Activated CD4-positive, alpha-beta T cell treated with anti-CD3 and anti-CD28 coated beads for 36 hours (primary cell): ENCODE measurements around the gene PKP3. TPM values are rescaled to one million over a fixed set of nuclear protein-coding genes. Genes with fewer than 3 reads are reported as not detected.
"Not testable (repeated sequence)": the region's sequence is repeated elsewhere in the genome, so short reads cannot be mapped to it uniquely, and the experiment has no call there.

Source experiments
- ATAC-seq: fragments of 200-7000 bp; cut with Tn5 transposase; one replicate; pipeline ENCODE4 v1.10.0; 2021; ENCODE audit warnings: mild to moderate bottlenecking, moderate library complexity
- CTCF ChIA-PET: fragments of 350-600 bp; sonication (Branson Sonifier 250); formaldehyde crosslinking; loops from one replicate; lab custom pipeline; 2021; ENCODE audit warnings: antibody characterized with exemption; lab: Charles Lee
- POLR2A ChIA-PET: fragments of 350-600 bp; sonication (Branson Sonifier 250); formaldehyde crosslinking; loops from one replicate; lab custom pipeline; 2021; ENCODE audit warnings: antibody characterized with exemption, inconsistent platforms; lab: Charles Lee
- DNase-seq: peaks from one replicate; pipeline ENCODE4 v3.0.0-alpha.2; 2020
- H3K27ac Mint-ChIP-seq: one replicate; pipeline ENCODE4 v1.8.0; 2021; ENCODE audit warnings: mixed read lengths
- H3K27me3 Mint-ChIP-seq: one replicate; pipeline ENCODE4 v1.8.0; 2021; ENCODE audit warnings: mixed read lengths
- H3K36me3 Mint-ChIP-seq: one replicate; pipeline ENCODE4 v1.8.0; 2021; ENCODE audit warnings: low read depth, mixed read lengths
- H3K4me1 Mint-ChIP-seq: one replicate; pipeline ENCODE4 v1.8.0; 2021; ENCODE audit warnings: mixed read lengths
- H3K4me3 Mint-ChIP-seq: one replicate; pipeline ENCODE4 v1.8.0; 2021; ENCODE audit warnings: mild to moderate bottlenecking, moderate library complexity, mixed read lengths
- H3K9me3 Mint-ChIP-seq: one replicate; pipeline ENCODE4 v1.8.0; 2021; ENCODE audit warnings: low read depth, mixed read lengths
- intact Hi-C, 2 experiments: fragments of 100-400 bp; cut with DNase I in 1 of 2; cut with micrococcal nuclease in 1 of 2; formaldehyde crosslinking; loops; one replicate each; pipeline versions ENCODE4 v1.14.2 to v1.15.1; 2022 to 2024; cut with DNase I, micrococcal nuclease
- total RNA-seq, 2 experiments: library from RNA; stranded (reverse); gene quantifications; one replicate each; pipeline ENCODE4 v1.2.3, GENCODE V29; 2021

The PKP3 gene, protein sequence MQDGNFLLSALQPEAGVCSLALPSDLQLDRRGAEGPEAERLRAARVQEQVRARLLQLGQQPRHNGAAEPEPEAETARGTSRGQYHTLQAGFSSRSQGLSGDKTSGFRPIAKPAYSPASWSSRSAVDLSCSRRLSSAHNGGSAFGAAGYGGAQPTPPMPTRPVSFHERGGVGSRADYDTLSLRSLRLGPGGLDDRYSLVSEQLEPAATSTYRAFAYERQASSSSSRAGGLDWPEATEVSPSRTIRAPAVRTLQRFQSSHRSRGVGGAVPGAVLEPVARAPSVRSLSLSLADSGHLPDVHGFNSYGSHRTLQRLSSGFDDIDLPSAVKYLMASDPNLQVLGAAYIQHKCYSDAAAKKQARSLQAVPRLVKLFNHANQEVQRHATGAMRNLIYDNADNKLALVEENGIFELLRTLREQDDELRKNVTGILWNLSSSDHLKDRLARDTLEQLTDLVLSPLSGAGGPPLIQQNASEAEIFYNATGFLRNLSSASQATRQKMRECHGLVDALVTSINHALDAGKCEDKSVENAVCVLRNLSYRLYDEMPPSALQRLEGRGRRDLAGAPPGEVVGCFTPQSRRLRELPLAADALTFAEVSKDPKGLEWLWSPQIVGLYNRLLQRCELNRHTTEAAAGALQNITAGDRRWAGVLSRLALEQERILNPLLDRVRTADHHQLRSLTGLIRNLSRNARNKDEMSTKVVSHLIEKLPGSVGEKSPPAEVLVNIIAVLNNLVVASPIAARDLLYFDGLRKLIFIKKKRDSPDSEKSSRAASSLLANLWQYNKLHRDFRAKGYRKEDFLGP
- under 1 TPM; 0.07 to 0.18 TPM for total RNA-seq

DNA sequence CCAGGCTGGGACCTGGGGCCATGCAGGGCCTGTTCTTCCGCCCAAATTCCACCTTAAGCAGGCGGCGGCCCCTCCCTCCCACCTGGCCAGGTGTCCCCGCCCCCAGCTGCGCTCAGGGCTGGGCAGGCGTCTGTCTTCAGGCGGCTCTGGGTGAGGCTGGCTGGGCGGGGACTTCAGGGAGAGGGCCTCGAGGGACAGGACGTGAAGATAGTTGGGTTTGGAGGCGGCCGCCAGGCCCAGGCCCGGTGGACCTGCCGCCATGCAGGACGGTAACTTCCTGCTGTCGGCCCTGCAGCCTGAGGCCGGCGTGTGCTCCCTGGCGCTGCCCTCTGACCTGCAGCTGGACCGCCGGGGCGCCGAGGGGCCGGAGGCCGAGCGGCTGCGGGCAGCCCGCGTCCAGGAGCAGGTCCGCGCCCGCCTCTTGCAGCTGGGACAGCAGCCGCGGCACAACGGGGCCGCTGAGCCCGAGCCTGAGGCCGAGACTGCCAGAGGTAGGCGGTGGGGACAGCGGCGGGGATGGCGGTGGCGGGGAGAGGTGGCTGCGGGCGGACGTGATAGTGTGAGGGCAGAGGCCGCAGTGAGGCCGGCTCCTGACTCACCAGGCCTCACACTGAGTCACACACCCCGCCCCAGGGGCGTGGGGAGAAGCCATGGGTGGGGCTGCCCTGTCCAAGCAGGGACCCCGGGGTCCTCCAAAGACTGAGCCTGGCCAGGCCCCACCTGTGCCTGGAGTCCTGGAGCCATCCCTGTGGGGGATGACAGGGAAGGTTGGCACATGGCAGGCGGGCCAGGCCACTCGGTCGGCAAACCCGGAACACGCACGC, at the start of gene PKP3:
Gene PKP3 (plus strand): TSS at position 176 of the 824 bp plus-strand sequence. CDS start 84 bp downstream, at position 260.
- CTCF ChIA-PET, result no interaction called here
- H3K4me1 Mint-ChIP-seq, result no peaks in the 10 kb centered on the region
- intact Hi-C loops, result no loop called here
- DNase-seq, result no peak
- POLR2A ChIA-PET, result no interaction called here
- H3K27me3 Mint-ChIP-seq, result peaks cover 3% of the 10 kb centered on the region
- no peak for ATAC-seq
- H3K4me3 Mint-ChIP-seq, result no peak within 1 kb of the TSS
- no peaks in the 10 kb centered on the region for H3K9me3 Mint-ChIP-seq
- no peak within 1 kb of the TSS for H3K27ac Mint-ChIP-seq
- peaks cover 3% of the 10 kb centered on the region for H3K36me3 Mint-ChIP-seq

DNA sequence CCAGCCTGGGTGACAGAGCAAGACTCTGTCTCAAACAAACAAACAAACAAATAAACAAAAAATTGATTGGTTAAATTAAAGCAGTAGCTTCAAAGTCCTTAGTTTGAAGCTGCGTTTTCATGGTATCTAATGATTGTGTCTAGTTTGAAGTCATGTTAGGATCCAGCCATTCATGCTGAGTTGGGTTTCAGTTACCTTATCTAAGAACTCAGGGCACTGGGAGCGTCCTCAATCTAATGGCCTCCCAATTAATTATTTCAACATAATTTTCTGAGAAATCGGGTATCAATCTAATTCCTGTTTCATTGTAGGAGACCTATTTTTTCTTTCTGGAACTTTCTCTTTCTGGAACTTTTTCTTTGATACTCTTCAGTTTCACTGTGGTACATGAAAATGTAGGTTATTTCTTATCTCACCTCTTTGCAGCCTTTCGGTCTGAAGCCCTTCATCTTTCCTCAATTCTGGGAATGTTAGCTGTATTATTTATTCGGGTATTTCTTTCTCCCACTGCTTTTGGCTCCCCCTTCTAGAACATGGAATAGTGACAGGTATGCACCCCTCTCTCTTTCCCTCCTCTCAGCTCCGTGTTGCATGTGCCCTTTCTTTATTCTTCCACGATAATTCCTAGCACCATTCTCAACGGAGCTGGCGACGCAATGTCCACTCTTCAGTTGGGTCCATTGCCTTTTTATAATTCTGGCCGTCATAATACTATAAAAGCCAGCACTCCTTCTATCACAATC, 49.0 kb upstream of the PKP3 start:
- Mint-ChIP-seq H3K4me1 (peaks cover 19% of the 10 kb centered on the region), H3K27ac (no peak overlapping the region), H3K4me3 (no peak overlapping the region), H3K36me3 (no peaks in the 10 kb centered on the region), H3K9me3 (no peaks in the 10 kb centered on the region), H3K27me3 (no peaks in the 10 kb centered on the region)
- DNase-seq, result no peak
- POLR2A ChIA-PET, result no interaction called here
- intact Hi-C loops, result no loop called here
- ATAC-seq, result no peak
- CTCF ChIA-PET, result interaction anchor here (0.7 to 1.5 kb wide), 4 partner anchors 15 to 127 kb away, joined by 3 to 4 read pairs (median 4); partner anchors contain the start of gene IFITM5

DNA sequence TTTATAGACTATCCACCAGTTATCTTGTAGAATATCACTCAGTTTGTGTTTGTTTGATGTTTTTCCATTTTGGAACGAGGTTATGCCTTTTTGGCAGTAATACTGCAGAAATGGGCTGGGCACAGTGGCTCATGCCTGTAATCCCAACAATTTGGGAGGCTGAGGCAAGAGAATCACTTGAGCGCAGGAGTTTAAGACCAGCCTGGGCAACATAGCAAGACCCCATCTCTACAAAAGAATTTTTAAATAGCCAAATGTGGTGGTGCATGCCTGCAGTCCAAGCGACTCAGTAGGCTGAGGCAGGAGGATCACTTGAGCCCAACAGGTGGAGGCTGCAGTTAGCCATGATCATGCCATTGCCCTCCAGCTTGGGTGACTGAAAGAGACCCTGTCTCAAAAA, 47.5 kb upstream of the PKP3 start:
- H3K4me1 Mint-ChIP-seq, result peaks cover 21% of the 10 kb centered on the region
- DNase-seq (no peak), ATAC-seq (no peak)
- H3K4me3 Mint-ChIP-seq, result no peak overlapping the region
- ChIA-PET POLR2A (no interaction called here), CTCF (no interaction called here)
- no peaks in the 10 kb centered on the region for H3K27me3 Mint-ChIP-seq
- H3K36me3 Mint-ChIP-seq, result no peaks in the 10 kb centered on the region
- H3K9me3 Mint-ChIP-seq, result no peaks in the 10 kb centered on the region
- intact Hi-C loops, result no loop called here
- H3K27ac Mint-ChIP-seq, result no peak overlapping the region

DNA sequence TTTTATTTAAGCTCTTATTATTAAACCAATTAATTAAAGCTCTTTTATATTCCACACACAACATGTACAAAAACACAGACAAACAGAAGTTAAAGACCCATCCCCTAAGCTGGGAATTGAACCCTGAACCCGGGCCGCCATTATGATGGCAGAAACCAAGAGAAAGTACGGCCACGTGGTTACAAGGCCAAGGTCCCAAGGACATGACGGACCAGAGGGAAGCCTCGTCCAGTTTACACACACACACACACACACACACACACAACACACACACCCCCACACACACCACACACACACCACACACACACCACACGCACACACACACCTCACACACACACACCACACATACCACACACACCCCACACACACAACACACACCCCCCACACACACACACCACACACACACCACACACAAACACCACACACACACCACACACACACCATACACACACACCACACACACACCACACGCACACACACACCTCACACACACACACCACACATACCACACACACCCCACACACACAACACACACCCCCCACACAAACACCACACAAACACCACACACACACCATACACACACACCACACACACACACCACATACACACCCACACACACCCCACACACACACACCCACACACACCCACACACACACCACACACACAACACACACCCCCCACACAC, 44.6 kb upstream of the PKP3 start:
- H3K9me3 Mint-ChIP-seq, POLR2A ChIA-PET, H3K36me3 Mint-ChIP-seq, H3K27ac Mint-ChIP-seq, H3K4me3 Mint-ChIP-seq, intact Hi-C loops, DNase-seq, H3K27me3 Mint-ChIP-seq, ATAC-seq: not testable (repeated sequence)
- CTCF ChIA-PET, result interaction anchor here (0.8 to 2.3 kb wide), 4 partner anchors 10 to 66 kb away, joined by 3 to 18 read pairs (median 4); no protein-coding TSS in a partner anchor
- peaks cover 33% of the 10 kb centered on the region for H3K4me1 Mint-ChIP-seq

GRCh38 chr11:350033-350722, 43.8 kb upstream of the PKP3 start:
- H3K9me3 Mint-ChIP-seq, H3K36me3 Mint-ChIP-seq, H3K27ac Mint-ChIP-seq, DNase-seq, ATAC-seq, H3K4me3 Mint-ChIP-seq, H3K27me3 Mint-ChIP-seq, CTCF ChIA-PET, POLR2A ChIA-PET: not testable (repeated sequence)
- intact Hi-C loops, result loop anchor here in 1 of 2 experiments (1.0 kb wide), 1 partner anchor 8 kb away; no protein-coding TSS in a partner anchor
- peaks cover 39% of the 10 kb centered on the region for H3K4me1 Mint-ChIP-seq

- intact Hi-C loops, result loop anchor here in 1 of 2 experiments (1.0 kb wide), 1 partner anchor 8 kb away; no protein-coding TSS in a partner anchor
- Mint-ChIP-seq H3K27me3 (no peaks in the 10 kb centered on the region), H3K4me3 (no peak overlapping the region), H3K9me3 (no peaks in the 10 kb centered on the region), H3K36me3 (no peaks in the 10 kb centered on the region), H3K4me1 (peaks cover 41% of the 10 kb centered on the region), H3K27ac (peak overlapping the region; percentile 16)
- ChIA-PET POLR2A (no interaction called here), CTCF (no interaction called here)
- DNase-seq (no peak), ATAC-seq (no peak)
Measured at GRCh38 chr11:350723-351255, 43.2 kb upstream of the PKP3 start.

GRCh38 chr11:351411-351810, 42.6 kb upstream of the PKP3 start:
- no peaks in the 10 kb centered on the region for H3K9me3 Mint-ChIP-seq
- POLR2A ChIA-PET, result no interaction called here
- H3K4me1 Mint-ChIP-seq, result peaks cover 41% of the 10 kb centered on the region
- H3K27me3 Mint-ChIP-seq, result no peaks in the 10 kb centered on the region
- H3K4me3 Mint-ChIP-seq, result no peak overlapping the region
- no peak overlapping the region for H3K27ac Mint-ChIP-seq
- no peaks in the 10 kb centered on the region for H3K36me3 Mint-ChIP-seq
- intact Hi-C loops, result no loop called here
- DNase-seq (no peak), ATAC-seq (no peak)
- CTCF ChIA-PET, result no interaction called here

GRCh38 chr11:352456-353031, 41.5 kb upstream of the PKP3 start:
- DNase-seq (no peak), ATAC-seq (no peak)
- intact Hi-C loops, result no loop called here
- Mint-ChIP-seq H3K27me3 (no peaks in the 10 kb centered on the region), H3K9me3 (no peaks in the 10 kb centered on the region), H3K36me3 (no peaks in the 10 kb centered on the region), H3K4me3 (no peak overlapping the region), H3K4me1 (peaks cover 41% of the 10 kb centered on the region), H3K27ac (peak overlapping the region; percentile 21)
- CTCF ChIA-PET, result interaction anchor here (1.2 to 1.6 kb wide), 2 partner anchors 102 to 104 kb away, joined by 4 to 8 read pairs; no protein-coding TSS in a partner anchor
- POLR2A ChIA-PET, result no interaction called here

DNA sequence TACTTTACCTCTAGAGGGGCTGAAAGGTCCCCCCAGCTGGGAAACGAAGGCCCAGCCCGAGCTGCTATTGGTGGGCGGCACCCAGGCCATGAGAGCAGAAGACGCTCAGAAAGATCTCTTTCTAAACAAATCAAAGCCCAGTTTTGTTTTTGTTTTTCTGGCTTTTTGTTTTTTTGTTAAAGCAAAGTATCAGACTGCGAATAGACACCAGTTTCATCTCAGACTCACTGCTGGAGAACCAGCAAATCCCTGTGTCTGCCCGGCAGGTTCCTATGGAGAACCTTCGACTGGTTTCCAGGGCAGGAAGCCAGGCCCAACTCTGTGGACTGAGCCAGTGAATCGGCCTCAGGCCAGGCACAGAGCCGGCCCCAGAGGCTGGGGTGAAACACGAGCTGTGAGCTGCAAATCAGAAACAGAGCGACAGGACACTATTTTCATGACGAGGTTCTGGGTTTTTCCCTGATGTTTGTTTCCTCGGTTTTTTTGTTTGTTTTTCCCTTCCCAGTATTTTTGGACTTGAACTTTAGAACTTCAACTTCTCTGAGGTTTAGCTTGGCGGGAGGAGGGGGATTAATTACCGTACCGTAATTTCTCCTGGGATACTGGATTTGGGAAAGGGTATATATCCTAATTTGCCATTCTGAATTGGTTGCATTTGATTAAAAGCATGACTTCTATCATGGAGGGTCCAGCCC, 40.7 kb upstream of the PKP3 start:
- Mint-ChIP-seq H3K27me3 (no peaks in the 10 kb centered on the region), H3K4me1 (peaks cover 41% of the 10 kb centered on the region), H3K27ac (peak overlapping the region; percentile 34), H3K9me3 (no peaks in the 10 kb centered on the region), H3K4me3 (no peak overlapping the region), H3K36me3 (no peaks in the 10 kb centered on the region)
- intact Hi-C loops, result no loop called here
- POLR2A ChIA-PET, result no interaction called here
- CTCF ChIA-PET, result interaction anchor here (0.7 to 1.6 kb wide), 3 partner anchors 90 to 105 kb away, joined by 3 to 8 read pairs (median 4); no protein-coding TSS in a partner anchor
- DNase-seq, result no peak
- no peak for ATAC-seq
